Stimulated activated naive CD8-positive, alpha-beta T cell treated with anti-CD3 and anti-CD28 coated beads, Interleukin-15, amount 100 ng/mL, for 72 hours (primary cell): ENCODE results near the gene RAB6B.
"Not testable (repeated sequence)": the region's sequence is repeated elsewhere in the genome, so short reads cannot be mapped to it uniquely, and the experiment has no call there.

Experiments used
- ATAC-seq: fragments of 150-1000 bp; cut with Tn5 transposase; 2 replicates; pipeline ENCODE4 v1.10.0; 2021; ENCODE audit warnings: mild to moderate bottlenecking, moderate library complexity
- DNase-seq, 2 donors: peaks; one replicate each; pipeline ENCODE4 v3.0.0; 2021 to 2022
- H3K27ac Mint-ChIP-seq, 2 donors: one replicate each; pipeline ENCODE4 v1.8.0; 2022; ENCODE audit warnings: mild to moderate bottlenecking in 2 of 2, mixed read lengths in 2 of 2, moderate library complexity in 2 of 2
- H3K27me3 Mint-ChIP-seq: one replicate; pipeline ENCODE4 v1.8.0; 2022; ENCODE audit warnings: mixed read lengths
- H3K4me1 Mint-ChIP-seq: one replicate; pipeline ENCODE4 v1.8.0; 2022; ENCODE audit warnings: mild to moderate bottlenecking, mixed read lengths
- H3K4me3 Mint-ChIP-seq, 2 donors: one replicate each; pipeline ENCODE4 v1.8.0; 2022; ENCODE audit warnings: mild to moderate bottlenecking in 2 of 2, mixed read lengths in 2 of 2, moderate library complexity in 1 of 2
- H3K9me3 Mint-ChIP-seq, 2 donors: one replicate each; pipeline ENCODE4 v1.8.0; 2022; ENCODE audit warnings: mixed read lengths in 2 of 2

RAB6B gene

GRCh38 chr3:133815386-133815785 is 80.3 kb downstream of the RAB6B start:
- Mint-ChIP-seq H3K27me3 (no peaks in the 10 kb centered on the region), H3K9me3 (no peaks in the 10 kb centered on the region), H3K4me3 (no peak overlapping the region), H3K4me1 (peaks cover 22% of the 10 kb centered on the region), H3K27ac (no peak overlapping the region)
- DNase-seq, result no peak
- ATAC-seq, result no peak

- H3K4me3 Mint-ChIP-seq, result no peak overlapping the region
- DNase-seq (no peak), ATAC-seq (no peak)
- H3K4me1 Mint-ChIP-seq, result peaks cover 35% of the 10 kb centered on the region
- H3K27me3 Mint-ChIP-seq, result no peaks in the 10 kb centered on the region
- H3K27ac Mint-ChIP-seq, result peak overlapping the region; percentile 14 to 41
- H3K9me3 Mint-ChIP-seq, result no peaks in the 10 kb centered on the region
Measured at GRCh38 chr3:133812872-133813271, 82.8 kb downstream of the RAB6B start.

- ATAC-seq (peak; percentile 98), DNase-seq (peak; percentile 94 to 97)
- Mint-ChIP-seq H3K27ac (peak within 1 kb of the TSS; percentile 99), H3K4me3 (peak within 1 kb of the TSS; percentile 87 to 98), H3K4me1 (peaks cover 39% of the 10 kb centered on the region), H3K9me3 (no peaks in the 10 kb centered on the region), H3K27me3 (no peaks in the 10 kb centered on the region)
Measured at GRCh38 chr3:133805702-133806475, 89.8 kb downstream of the RAB6B start, which contains the start of gene SRPRB. Gene SRPRB, plus strand, starts transcription at chr3:133805815. Its CDS starts 34 bp downstream, at chr3:133805849.

- peak overlapping the region; percentile 99 for H3K27ac Mint-ChIP-seq
- no peaks in the 10 kb centered on the region for H3K9me3 Mint-ChIP-seq
- peak overlapping the region; percentile 87 to 98 for H3K4me3 Mint-ChIP-seq
- ATAC-seq (no peak), DNase-seq (no peak)
- peaks cover 36% of the 10 kb centered on the region for H3K4me1 Mint-ChIP-seq
- H3K27me3 Mint-ChIP-seq, result no peaks in the 10 kb centered on the region
Measured at GRCh38 chr3:133805384-133805701, 90.3 kb downstream of the RAB6B start.

- Mint-ChIP-seq H3K4me3 (peak overlapping the region; percentile 87 to 98), H3K27me3 (no peaks in the 10 kb centered on the region), H3K4me1 (peaks cover 36% of the 10 kb centered on the region), H3K27ac (peak overlapping the region; percentile 99), H3K9me3 (no peaks in the 10 kb centered on the region)
- DNase-seq (no peak), ATAC-seq (no peak)
Measured at GRCh38 chr3:133804896-133805295, 90.8 kb downstream of the RAB6B start.

GRCh38 chr3:133803469-133803868 is 92.2 kb downstream of the RAB6B start:
- no peak overlapping the region for H3K27ac Mint-ChIP-seq
- peaks cover 29% of the 10 kb centered on the region for H3K4me1 Mint-ChIP-seq
- H3K4me3 Mint-ChIP-seq, result no peak overlapping the region
- DNase-seq, result no peak
- ATAC-seq, result no peak
- no peaks in the 10 kb centered on the region for H3K27me3 Mint-ChIP-seq
- H3K9me3 Mint-ChIP-seq, result no peaks in the 10 kb centered on the region

- Mint-ChIP-seq H3K4me3 (no peak overlapping the region), H3K27ac (no peak overlapping the region), H3K4me1 (peaks cover under 1% of the 10 kb centered on the region), H3K27me3 (peaks cover 9% of the 10 kb centered on the region), H3K9me3 (no peaks in the 10 kb centered on the region)
- ATAC-seq (peak; percentile 56), DNase-seq (no peak)
Measured at GRCh38 chr3:133799794-133800585, 95.7 kb downstream of the RAB6B start.

- Mint-ChIP-seq H3K27ac (no peak overlapping the region), H3K4me1 (no peaks in the 10 kb centered on the region), H3K9me3 (peaks cover 4 to 5% of the 10 kb centered on the region in 2 donors), H3K27me3 (peaks cover 9% of the 10 kb centered on the region), H3K4me3 (no peak overlapping the region)
- ATAC-seq (no peak), DNase-seq (no peak)
Measured at GRCh38 chr3:133797396-133798105, 98.1 kb downstream of the RAB6B start.

GRCh38 chr3:133792171-133792763 is 103.4 kb downstream of the RAB6B start:
- Mint-ChIP-seq H3K4me3 (no peak overlapping the region), H3K4me1 (no peaks in the 10 kb centered on the region), H3K9me3 (peaks cover 5 to 8% of the 10 kb centered on the region in 2 donors), H3K27ac (no peak overlapping the region), H3K27me3 (peaks cover 4% of the 10 kb centered on the region)
- ATAC-seq (no peak), DNase-seq (no peak)

GRCh38 chr3:133788024-133788423 is 107.7 kb downstream of the RAB6B start:
- H3K27ac Mint-ChIP-seq, result no peak overlapping the region
- no peak overlapping the region for H3K4me3 Mint-ChIP-seq
- no peak for DNase-seq
- H3K4me1 Mint-ChIP-seq, result no peaks in the 10 kb centered on the region
- peaks cover 9% of the 10 kb centered on the region for H3K27me3 Mint-ChIP-seq
- peaks cover 3 to 8% of the 10 kb centered on the region in 2 donors for H3K9me3 Mint-ChIP-seq
- ATAC-seq, result no peak

GRCh38 chr3:133783762-133784161 is 111.9 kb downstream of the RAB6B start:
- ATAC-seq (no peak), DNase-seq (no peak)
- H3K4me3 Mint-ChIP-seq, result no peak overlapping the region
- H3K27ac Mint-ChIP-seq, result no peak overlapping the region
- no peaks in the 10 kb centered on the region for H3K9me3 Mint-ChIP-seq
- no peaks in the 10 kb centered on the region for H3K4me1 Mint-ChIP-seq
- peaks cover 33% of the 10 kb centered on the region for H3K27me3 Mint-ChIP-seq

- Mint-ChIP-seq H3K9me3 (no peaks in the 10 kb centered on the region), H3K27ac (no peak overlapping the region), H3K27me3 (peaks cover 33% of the 10 kb centered on the region)
Measured at GRCh38 chr3:133782454-133782853, 113.2 kb downstream of the RAB6B start.

GRCh38 chr3:133781570-133781969 is 114.1 kb downstream of the RAB6B start:
- Mint-ChIP-seq H3K9me3 (no peaks in the 10 kb centered on the region), H3K4me3 (no peak overlapping the region), H3K4me1 (no peaks in the 10 kb centered on the region), H3K27me3 (peaks cover 26% of the 10 kb centered on the region), H3K27ac (no peak overlapping the region)
- ATAC-seq (no peak), DNase-seq (no peak)

More at GRCh38 chr3:133782454-133782853, 113.2 kb downstream of the RAB6B start:
- DNase-seq, result no peak
- Mint-ChIP-seq H3K4me1 (no peaks in the 10 kb centered on the region), H3K4me3 (no peak overlapping the region)
- no peak for ATAC-seq

GRCh38 chr3:133780756-133781155 is 114.9 kb downstream of the RAB6B start:
- not testable (repeated sequence) for DNase-seq, H3K27ac Mint-ChIP-seq, H3K4me3 Mint-ChIP-seq, ATAC-seq, H3K9me3 Mint-ChIP-seq, H3K4me1 Mint-ChIP-seq
- H3K27me3 Mint-ChIP-seq, result peaks cover 26% of the 10 kb centered on the region

- ATAC-seq, result no peak
- DNase-seq, result no peak
- H3K27ac Mint-ChIP-seq, result no peak overlapping the region
- no peak overlapping the region for H3K4me3 Mint-ChIP-seq
- no peaks in the 10 kb centered on the region for H3K9me3 Mint-ChIP-seq
- H3K27me3 Mint-ChIP-seq, result peaks cover 26% of the 10 kb centered on the region
- no peaks in the 10 kb centered on the region for H3K4me1 Mint-ChIP-seq
Measured at GRCh38 chr3:133779626-133780203, 116.0 kb downstream of the RAB6B start.
